GM20000 (cell line): ENCODE results near the gene KCNH6.

Experiments
- DNase-seq: peaks from one replicate; pipeline ENCODE4 v3.0.0; 2012; ENCODE audit warnings: low spot score
- CTCF ChIP-seq: IDR thresholded peaks from 2 replicates; pipeline ENCODE4 v1.5.1; 2012; ENCODE audit warnings: mild to moderate bottlenecking, control low read depth; ENCODE audit errors: extremely low read depth, missing control alignments

KCNH6 gene

GRCh38 chr17:63481488-63481870, 41.7 kb upstream of the KCNH6 start:
- TF ChIP-seq CTCF, result no peak
- no peak for DNase-seq

GRCh38 chr17:63482509-63482908, 40.6 kb upstream of the KCNH6 start:
- TF ChIP-seq CTCF, result no peak
- no peak for DNase-seq

- TF ChIP-seq CTCF, result no peak
- no peak for DNase-seq
Observed at GRCh38 chr17:63483038-63483437, 40.1 kb upstream of the KCNH6 start.

GRCh38 chr17:63483655-63484575, 39.2 kb upstream of the KCNH6 start:
- TF ChIP-seq CTCF, result no peak
- DNase-seq, result no peak

- no peak for DNase-seq
- no peak for TF ChIP-seq CTCF
Observed at GRCh38 chr17:63486317-63487013, 36.7 kb upstream of the KCNH6 start.

- no peak for DNase-seq
- TF ChIP-seq CTCF, result no peak
Observed at GRCh38 chr17:63487014-63487339, 36.2 kb upstream of the KCNH6 start.

GRCh38 chr17:63488851-63489250, 34.3 kb upstream of the KCNH6 start:
- TF ChIP-seq CTCF, result no peak
- no peak for DNase-seq
